Suprapubic skin (tissue), 3 donors: ENCODE results near the gene CHMP2A.

ENCODE experiments used
- POLR2AphosphoS5 ChIP-seq, 3 donors: sonication (generic); formaldehyde crosslinking; IDR thresholded peaks; one replicate each; pipeline ENCODE4 v1.6.1; 2017; ENCODE audit warnings: antibody characterized with exemption in 3 of 3
- TF ChIP-seq, protein P1 (sequence below), 2 donors: fragments of 200-600 bp in 1 of 2; fragments of 450-650 bp in 1 of 2; sonication (generic) in 1 of 2; IDR thresholded peaks; one replicate each; pipeline ENCODE4 v1.5.1; 2016 to 2019; ENCODE audit warnings: antibody characterized with exemption in 2 of 2, mild to moderate bottlenecking in 1 of 2, moderate library complexity in 1 of 2

GRCh38 chr19:58575183-58576041 is 20.5 kb upstream of the CHMP2A start:
- TF ChIP-seq POLR2AphosphoS5 (IDR thresholded peaks at IDR 0.05) = peak in 1 of 3 donors; percentile 69
- TF ChIP-seq, protein P1, sequence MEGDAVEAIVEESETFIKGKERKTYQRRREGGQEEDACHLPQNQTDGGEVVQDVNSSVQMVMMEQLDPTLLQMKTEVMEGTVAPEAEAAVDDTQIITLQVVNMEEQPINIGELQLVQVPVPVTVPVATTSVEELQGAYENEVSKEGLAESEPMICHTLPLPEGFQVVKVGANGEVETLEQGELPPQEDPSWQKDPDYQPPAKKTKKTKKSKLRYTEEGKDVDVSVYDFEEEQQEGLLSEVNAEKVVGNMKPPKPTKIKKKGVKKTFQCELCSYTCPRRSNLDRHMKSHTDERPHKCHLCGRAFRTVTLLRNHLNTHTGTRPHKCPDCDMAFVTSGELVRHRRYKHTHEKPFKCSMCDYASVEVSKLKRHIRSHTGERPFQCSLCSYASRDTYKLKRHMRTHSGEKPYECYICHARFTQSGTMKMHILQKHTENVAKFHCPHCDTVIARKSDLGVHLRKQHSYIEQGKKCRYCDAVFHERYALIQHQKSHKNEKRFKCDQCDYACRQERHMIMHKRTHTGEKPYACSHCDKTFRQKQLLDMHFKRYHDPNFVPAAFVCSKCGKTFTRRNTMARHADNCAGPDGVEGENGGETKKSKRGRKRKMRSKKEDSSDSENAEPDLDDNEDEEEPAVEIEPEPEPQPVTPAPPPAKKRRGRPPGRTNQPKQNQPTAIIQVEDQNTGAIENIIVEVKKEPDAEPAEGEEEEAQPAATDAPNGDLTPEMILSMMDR (IDR thresholded peaks at IDR 0.05) = no peak
